ENCODE results near the gene RBP5.
A peak's percentile ranks its signal among the peaks of the same experiment; 100 is the strongest.

GRCh38 chr12:7162691-7163114 is 34.0 kb upstream of the RBP5 start:
- no peak for TF ChIP-seq NFIC (IDR thresholded peaks at IDR 0.05)
- TF ChIP-seq USF1 (IDR thresholded peaks at IDR 0.05): no peak
- TF ChIP-seq CEBPB (IDR thresholded peaks at IDR 0.05): no peak
- TF ChIP-seq YY1 (IDR thresholded peaks at IDR 0.05; ENCODE audit: low read depth): no peak
- no peak for TF ChIP-seq TAF1 (IDR thresholded peaks at IDR 0.05; ENCODE audit: low read depth)
- TF ChIP-seq EP300 (IDR thresholded peaks at IDR 0.05; ENCODE audit: borderline replicate concordance): no peak
- TF ChIP-seq FOXM1 (IDR thresholded peaks at IDR 0.05; ENCODE audit: borderline replicate concordance, low read depth): no peak
- no peak for TF ChIP-seq REST (IDR thresholded peaks at IDR 0.05; ENCODE audit: low read depth)
- peak; percentile 52; the same call in 1 of the 2 replicates for TF ChIP-seq RAD21 (IDR thresholded peaks at IDR 0.05; ENCODE audit: low read depth)
- peak; percentile 49 for TF ChIP-seq MAX (IDR thresholded peaks at IDR 0.05)
- no peak for TF ChIP-seq CREB1 (IDR thresholded peaks at IDR 0.05; ENCODE audit: low read depth)
- no peak for TF ChIP-seq EGR1 (IDR thresholded peaks at IDR 0.05)
- TF ChIP-seq TCF12 (IDR thresholded peaks at IDR 0.05; ENCODE audit: low read depth): no peak

All from Ishikawa (cell line).